ENCODE results near the gene PTCH1.

PTCH1 gene

DNA sequence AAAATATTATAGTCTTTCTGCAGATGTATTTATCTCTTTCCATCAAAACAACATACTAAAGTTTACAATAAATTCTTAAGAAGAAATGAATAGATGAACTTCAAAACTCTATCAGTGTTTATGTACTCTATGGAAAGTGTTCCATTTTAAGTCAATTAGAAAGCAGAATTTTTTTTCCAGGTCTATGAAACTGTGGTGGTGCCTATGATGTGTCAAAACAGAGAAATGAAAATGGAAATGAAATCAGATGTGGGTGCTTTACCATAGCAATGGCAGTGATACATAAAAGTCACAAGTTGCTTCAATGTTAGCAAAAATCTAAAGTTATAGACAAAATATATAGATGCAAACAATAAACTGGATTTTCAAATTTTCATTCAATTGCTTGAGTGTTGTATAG is 97.3 kb downstream of the PTCH1 start:
- Histone ChIP-seq H3K27ac (no peak overlapping the region), H3K4me1 (ENCODE audit: control insufficient read depth in 1 of 2, insufficient read depth in 1 of 2, low read depth in 1 of 2, low read length in 1 of 2) (no peaks in the 10 kb centered on the region), H3K27me3 (peaks cover 9% of the 10 kb centered on the region), H3K9me3 (no peaks in the 10 kb centered on the region), H3K4me3 (ENCODE audit: low read depth in 1 of 2, low read length in 1 of 2) (no peak overlapping the region), H3K36me3 (no peaks in the 10 kb centered on the region)
- TF ChIP-seq, protein P1, sequence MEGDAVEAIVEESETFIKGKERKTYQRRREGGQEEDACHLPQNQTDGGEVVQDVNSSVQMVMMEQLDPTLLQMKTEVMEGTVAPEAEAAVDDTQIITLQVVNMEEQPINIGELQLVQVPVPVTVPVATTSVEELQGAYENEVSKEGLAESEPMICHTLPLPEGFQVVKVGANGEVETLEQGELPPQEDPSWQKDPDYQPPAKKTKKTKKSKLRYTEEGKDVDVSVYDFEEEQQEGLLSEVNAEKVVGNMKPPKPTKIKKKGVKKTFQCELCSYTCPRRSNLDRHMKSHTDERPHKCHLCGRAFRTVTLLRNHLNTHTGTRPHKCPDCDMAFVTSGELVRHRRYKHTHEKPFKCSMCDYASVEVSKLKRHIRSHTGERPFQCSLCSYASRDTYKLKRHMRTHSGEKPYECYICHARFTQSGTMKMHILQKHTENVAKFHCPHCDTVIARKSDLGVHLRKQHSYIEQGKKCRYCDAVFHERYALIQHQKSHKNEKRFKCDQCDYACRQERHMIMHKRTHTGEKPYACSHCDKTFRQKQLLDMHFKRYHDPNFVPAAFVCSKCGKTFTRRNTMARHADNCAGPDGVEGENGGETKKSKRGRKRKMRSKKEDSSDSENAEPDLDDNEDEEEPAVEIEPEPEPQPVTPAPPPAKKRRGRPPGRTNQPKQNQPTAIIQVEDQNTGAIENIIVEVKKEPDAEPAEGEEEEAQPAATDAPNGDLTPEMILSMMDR (IDR thresholded peaks at IDR 0.05): no peak

DNA sequence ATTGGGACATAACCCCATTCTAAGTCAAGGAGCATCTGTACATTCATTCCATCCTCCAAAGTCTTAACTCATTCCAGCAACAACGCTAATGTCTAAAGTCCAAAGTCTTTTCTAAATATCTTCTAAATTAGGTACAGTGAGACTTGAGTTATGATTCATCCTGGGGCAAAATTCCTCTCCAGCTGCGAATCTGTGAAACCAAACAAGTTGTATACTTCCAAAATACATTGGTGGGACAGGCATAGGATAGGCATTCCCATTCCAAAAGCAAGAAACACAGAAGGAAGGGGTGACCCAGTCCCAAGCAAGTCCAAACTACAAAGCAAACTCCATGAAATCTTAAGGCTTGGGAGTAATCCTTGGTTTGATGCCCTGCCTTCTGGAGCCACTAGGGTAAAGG is 101.6 kb downstream of the PTCH1 start:
- no peak overlapping the region for H3K4me3 ChIP-seq (ENCODE audit: low read depth in 1 of 2, low read length in 1 of 2)
- H3K9me3 ChIP-seq: no peaks in the 10 kb centered on the region
- no peaks in the 10 kb centered on the region for H3K36me3 ChIP-seq
- TF ChIP-seq, protein P1 (IDR thresholded peaks at IDR 0.05): no peak
- H3K27me3 ChIP-seq: no peaks in the 10 kb centered on the region
- H3K27ac ChIP-seq: no peak overlapping the region
- no peaks in the 10 kb centered on the region for H3K4me1 ChIP-seq (ENCODE audit: control insufficient read depth in 1 of 2, insufficient read depth in 1 of 2, low read depth in 1 of 2, low read length in 1 of 2)

DNA sequence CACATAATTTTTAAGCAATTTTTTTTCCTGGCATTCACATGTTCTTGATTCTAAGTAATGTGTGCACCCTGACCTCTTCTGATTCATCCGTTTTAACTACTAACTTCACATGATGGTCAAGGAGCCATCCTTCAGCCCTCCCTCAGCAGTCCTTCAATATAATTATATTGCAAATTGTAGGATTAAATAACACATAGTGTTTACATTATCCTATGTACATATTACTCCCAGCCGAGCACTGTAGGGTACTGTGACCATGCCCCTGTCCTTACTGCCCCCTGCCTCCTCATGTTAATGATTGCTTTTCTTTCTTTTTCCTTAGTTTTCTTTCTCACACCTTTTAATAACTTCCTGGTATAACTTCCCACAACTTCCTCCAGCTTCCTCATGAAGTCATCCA is 103.0 kb downstream of the PTCH1 start:
- Histone ChIP-seq H3K27ac (no peak overlapping the region), H3K27me3 (no peaks in the 10 kb centered on the region), H3K4me1 (ENCODE audit: control insufficient read depth in 1 of 2, insufficient read depth in 1 of 2, low read depth in 1 of 2, low read length in 1 of 2) (no peaks in the 10 kb centered on the region), H3K36me3 (no peaks in the 10 kb centered on the region), H3K9me3 (no peaks in the 10 kb centered on the region), H3K4me3 (ENCODE audit: low read depth in 1 of 2, low read length in 1 of 2) (no peak overlapping the region)
- TF ChIP-seq, protein P1 (IDR thresholded peaks at IDR 0.05): no peak

DNA sequence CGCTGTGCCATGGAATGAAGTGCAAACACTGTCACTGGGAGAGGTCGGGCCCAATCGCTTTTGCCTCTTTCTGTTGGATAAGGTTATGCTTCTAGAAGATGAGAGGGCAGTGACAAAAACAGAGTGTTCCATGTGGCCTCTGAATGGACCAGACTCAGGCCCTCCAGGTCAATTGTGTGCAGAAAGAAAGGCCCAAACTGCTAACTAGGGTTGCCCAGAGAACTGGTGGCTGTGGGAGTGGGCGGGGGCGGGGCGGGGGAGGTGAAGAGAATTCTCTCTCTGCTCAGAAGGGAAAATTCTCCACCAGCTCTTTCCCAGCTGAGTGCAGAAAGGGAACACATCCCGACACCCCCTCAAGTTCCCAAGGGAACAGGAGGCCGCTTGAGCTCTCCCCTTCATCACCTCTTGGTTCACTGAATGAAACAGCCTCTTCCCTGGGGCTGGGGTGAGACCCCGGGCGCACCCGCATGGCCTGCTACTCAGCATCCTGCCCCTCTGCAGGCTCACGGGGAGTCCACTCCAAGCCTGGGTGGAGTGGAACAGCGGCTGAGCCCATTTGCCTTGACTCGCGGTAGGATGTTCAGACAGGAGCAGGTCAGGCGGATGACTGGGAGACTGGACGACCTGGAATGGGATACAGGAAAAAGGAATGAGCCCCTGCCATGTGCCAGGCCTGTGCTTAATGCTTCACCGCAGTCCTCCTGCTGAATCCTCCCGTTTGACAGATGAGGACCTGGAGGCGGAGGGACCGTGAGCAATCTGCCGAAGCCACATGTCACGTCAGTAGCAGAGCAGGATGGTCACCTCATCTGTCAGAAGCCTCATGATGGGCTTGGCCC is 105.5 kb downstream of the PTCH1 start:
- Histone ChIP-seq H3K27ac (no peak overlapping the region), H3K9me3 (no peaks in the 10 kb centered on the region), H3K36me3 (no peaks in the 10 kb centered on the region), H3K4me1 (ENCODE audit: control insufficient read depth in 1 of 2, insufficient read depth in 1 of 2, low read depth in 1 of 2, low read length in 1 of 2) (no peaks in the 10 kb centered on the region), H3K4me3 (ENCODE audit: low read depth in 1 of 2, low read length in 1 of 2) (no peak overlapping the region), H3K27me3 (no peaks in the 10 kb centered on the region)
- TF ChIP-seq, protein P1 (IDR thresholded peaks at IDR 0.05): no peak

DNA sequence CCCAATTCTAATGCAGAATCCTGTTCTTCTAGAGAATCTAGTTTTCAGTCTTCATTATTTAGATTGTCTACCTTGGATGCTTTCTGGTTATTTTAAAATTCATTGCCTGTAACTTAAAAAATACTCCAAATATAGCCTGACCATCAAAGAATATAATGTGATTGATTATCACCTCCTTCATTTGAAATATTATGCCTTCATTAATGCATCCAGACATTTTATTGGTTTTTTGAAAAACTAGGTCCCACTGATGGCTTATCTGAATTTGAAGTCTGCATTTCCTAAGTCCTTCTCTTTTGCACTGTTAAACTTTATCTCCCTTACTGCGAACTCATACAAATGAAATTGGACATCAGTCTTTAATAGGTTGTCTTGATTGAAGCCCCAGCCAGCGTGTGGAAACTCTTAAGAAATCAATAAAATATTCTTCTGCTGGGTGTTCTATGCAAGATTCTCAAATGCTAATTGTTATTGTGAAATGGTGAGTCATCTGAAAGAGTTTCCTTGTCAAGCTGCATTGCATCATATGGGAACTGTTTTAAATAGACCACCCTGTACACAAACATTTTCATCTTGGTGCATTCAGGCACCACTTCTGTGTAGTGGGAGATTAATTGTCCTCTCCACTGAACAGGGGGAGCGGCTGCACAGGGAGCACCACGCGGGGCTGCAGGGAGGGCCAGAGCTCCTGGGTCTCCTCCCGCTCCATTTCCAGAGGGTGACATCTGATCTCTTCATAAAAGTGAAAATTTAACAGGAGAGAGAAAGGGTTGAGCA is 106.9 kb downstream of the PTCH1 start:
- TF ChIP-seq, protein P1 (IDR thresholded peaks at IDR 0.05): no peak
- H3K4me1 ChIP-seq (ENCODE audit: control insufficient read depth in 1 of 2, insufficient read depth in 1 of 2, low read depth in 1 of 2, low read length in 1 of 2): no peaks in the 10 kb centered on the region
- H3K27ac ChIP-seq: no peak overlapping the region
- no peaks in the 10 kb centered on the region for H3K9me3 ChIP-seq
- no peaks in the 10 kb centered on the region for H3K36me3 ChIP-seq
- H3K27me3 ChIP-seq: no peaks in the 10 kb centered on the region
- no peak overlapping the region for H3K4me3 ChIP-seq (ENCODE audit: low read depth in 1 of 2, low read length in 1 of 2)

All from neutrophil (primary cell).